IPS-18a (cell line): ENCODE data around the gene SHISAL2A.

Experiments used
- H3K27ac ChIP-seq: one replicate; pipeline ENCODE4 v1.5.1; 2013; ENCODE audit warnings: low read length
- H3K27me3 ChIP-seq: one replicate; pipeline ENCODE4 v1.6.1; 2013; ENCODE audit warnings: mild to moderate bottlenecking, low read length; ENCODE audit not compliant: control insufficient read depth, insufficient read depth
- H3K36me3 ChIP-seq: one replicate; pipeline ENCODE4 v1.6.1; 2013; ENCODE audit warnings: low read depth, low read length; ENCODE audit not compliant: control insufficient read depth
- H3K4me1 ChIP-seq: one replicate; pipeline ENCODE4 v1.6.1; 2013; ENCODE audit warnings: low read depth, low read length; ENCODE audit not compliant: control insufficient read depth
- H3K4me3 ChIP-seq: one replicate; pipeline ENCODE4 v1.5.1; 2013; ENCODE audit warnings: low read length
- H3K9ac ChIP-seq: one replicate; pipeline ENCODE4 v1.6.1; 2013; ENCODE audit warnings: mild to moderate bottlenecking, low read length, moderate library complexity
- H3K9me3 ChIP-seq: one replicate; pipeline ENCODE4 v1.6.1; 2013; ENCODE audit warnings: low read depth, low read length; ENCODE audit not compliant: control insufficient read depth

SHISAL2A gene

DNA sequence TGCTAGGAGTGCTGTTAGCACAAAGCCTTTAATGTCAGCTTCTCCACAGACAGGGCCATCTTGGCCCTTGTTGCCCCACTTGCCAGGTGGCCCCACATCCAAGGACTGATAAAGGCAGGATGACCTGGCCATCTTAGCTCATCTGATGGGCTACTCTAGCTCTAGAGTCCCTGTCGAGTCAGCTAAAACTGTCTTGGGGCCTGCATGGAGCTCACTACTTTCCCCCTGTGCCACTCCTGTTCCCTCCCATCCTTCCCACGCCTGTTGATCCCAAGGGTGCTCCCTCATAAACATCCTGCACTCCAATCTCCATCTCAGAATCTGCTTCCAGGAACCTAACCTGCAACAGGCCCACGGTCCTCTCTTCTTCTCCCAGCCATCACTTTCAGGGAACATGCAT, 31.4 kb upstream of the SHISAL2A start:
- H3K4me1 ChIP-seq: peaks cover 7% of the 10 kb centered on the region
- peaks cover 36% of the 10 kb centered on the region for H3K27me3 ChIP-seq
- no peak overlapping the region for H3K27ac ChIP-seq
- peak overlapping the region; percentile 53 for H3K4me3 ChIP-seq
- H3K9me3 ChIP-seq: no peaks in the 10 kb centered on the region
- no peaks in the 10 kb centered on the region for H3K36me3 ChIP-seq
- H3K9ac ChIP-seq: peak overlapping the region; percentile 34

DNA sequence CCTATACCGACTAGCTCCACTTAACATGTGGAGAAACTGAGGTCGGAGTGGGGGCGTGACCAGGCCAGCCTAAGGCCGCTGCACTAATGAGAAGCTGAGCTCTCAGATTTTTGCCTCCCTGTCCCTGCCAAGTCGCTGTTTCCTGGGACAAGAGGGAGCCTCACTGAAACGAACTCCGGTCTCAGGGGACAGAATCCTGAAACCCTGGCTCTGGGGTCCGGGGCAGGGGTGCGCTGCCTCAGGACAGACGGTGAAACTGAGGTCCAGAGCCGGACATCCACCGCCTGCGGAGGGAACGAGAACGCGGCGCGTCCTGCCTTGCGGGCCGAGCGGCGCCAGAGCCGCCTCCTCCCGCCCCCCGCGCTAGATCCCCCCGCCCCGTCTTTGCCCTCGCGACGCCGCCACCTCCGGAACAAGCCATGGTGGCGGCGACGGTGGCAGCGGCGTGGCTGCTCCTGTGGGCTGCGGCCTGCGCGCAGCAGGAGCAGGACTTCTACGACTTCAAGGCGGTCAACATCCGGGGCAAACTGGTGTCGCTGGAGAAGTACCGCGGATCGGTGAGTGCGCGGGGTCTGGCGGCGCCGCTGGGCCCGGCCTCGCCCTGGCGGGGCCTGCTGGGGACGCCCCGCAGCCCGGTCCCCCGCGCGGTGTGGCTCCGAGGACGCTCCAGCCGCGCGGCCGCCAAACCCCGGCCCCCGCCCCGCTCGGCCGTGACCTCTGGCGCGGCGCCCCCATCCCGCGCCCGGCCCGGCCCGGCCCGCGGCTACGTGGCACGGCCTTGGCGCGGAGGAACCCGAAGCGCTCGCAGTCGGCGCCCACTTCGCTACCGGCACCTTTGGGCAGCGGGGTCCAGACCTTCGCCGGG, 30.7 kb upstream of the SHISAL2A start, which contains the start of gene GPX7:
TSS of gene GPX7 (plus strand) at position 381 of the 865 bp plus-strand sequence. CDS start at position 420, 39 bp downstream.
- Histone ChIP-seq H3K27ac (no peak within 1 kb of the TSS), H3K9me3 (no peaks in the 10 kb centered on the region), H3K4me3 (peak within 1 kb of the TSS; percentile 53), H3K36me3 (peaks cover 3% of the 10 kb centered on the region), H3K4me1 (peaks cover 7% of the 10 kb centered on the region), H3K27me3 (peaks cover 36% of the 10 kb centered on the region), H3K9ac (peak within 1 kb of the TSS; percentile 34)

DNA sequence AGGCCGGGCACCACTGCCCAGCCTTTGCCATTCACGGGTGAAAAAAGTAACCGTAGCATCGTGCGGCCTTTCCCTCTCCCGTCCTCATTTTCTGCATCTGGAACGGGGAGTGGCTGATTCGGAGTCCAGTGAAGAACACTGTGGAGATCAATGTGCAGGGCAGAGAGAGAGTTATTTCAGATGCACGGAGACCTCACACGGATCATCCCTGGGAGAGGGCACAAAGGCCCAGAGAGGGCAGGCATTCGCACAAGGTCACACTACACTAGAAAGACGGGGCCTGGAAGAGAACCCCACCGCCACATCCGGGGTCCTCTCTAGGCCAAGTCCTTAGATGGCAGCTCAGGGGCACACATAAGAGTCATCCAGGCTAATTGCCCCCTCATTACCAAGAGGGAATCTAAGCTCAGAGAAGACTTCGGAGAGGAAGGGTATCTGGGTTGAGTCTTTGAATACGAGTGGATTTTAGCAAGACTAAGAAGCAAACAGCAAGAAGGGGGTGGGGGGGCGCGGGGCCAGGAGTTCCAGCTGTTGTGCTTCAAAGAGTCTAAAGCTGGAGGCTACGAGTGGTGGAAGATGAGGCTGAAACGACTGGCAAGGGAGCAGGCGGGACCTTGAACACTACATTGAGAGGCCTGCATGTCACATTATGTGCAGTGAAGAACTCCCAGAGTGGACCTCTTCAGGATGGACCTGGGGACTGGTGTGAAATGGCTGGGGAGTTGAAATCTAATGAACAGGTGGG, 29.9 kb upstream of the SHISAL2A start:
- peaks cover 7% of the 10 kb centered on the region for H3K4me1 ChIP-seq
- H3K9ac ChIP-seq: no peak overlapping the region
- H3K27me3 ChIP-seq: peaks cover 36% of the 10 kb centered on the region
- no peak overlapping the region for H3K27ac ChIP-seq
- H3K36me3 ChIP-seq: peaks cover 3% of the 10 kb centered on the region
- peak overlapping the region; percentile 44 for H3K4me3 ChIP-seq
- H3K9me3 ChIP-seq: no peaks in the 10 kb centered on the region

DNA sequence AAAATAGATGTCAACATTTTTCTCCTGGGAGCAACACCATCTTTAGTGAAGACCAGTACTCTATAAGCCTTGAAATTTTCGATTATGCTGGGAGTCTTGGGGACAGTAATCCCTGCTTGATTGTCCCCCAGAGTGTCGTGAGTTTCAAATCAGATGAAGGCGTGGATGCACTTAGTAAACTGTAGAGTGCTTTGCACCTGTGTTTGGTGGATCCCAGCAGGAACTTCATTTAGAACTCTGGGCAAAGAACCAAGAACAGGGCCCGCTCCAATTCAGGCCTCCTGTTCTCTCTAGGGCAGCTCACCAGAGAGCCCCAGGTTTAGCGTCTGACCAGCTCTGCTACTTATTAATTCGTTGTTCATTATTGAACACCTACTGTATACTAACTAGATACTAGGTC, 29.3 kb upstream of the SHISAL2A start:
- Histone ChIP-seq H3K9me3 (no peaks in the 10 kb centered on the region), H3K36me3 (peaks cover 3% of the 10 kb centered on the region), H3K9ac (no peak overlapping the region)

DNA sequence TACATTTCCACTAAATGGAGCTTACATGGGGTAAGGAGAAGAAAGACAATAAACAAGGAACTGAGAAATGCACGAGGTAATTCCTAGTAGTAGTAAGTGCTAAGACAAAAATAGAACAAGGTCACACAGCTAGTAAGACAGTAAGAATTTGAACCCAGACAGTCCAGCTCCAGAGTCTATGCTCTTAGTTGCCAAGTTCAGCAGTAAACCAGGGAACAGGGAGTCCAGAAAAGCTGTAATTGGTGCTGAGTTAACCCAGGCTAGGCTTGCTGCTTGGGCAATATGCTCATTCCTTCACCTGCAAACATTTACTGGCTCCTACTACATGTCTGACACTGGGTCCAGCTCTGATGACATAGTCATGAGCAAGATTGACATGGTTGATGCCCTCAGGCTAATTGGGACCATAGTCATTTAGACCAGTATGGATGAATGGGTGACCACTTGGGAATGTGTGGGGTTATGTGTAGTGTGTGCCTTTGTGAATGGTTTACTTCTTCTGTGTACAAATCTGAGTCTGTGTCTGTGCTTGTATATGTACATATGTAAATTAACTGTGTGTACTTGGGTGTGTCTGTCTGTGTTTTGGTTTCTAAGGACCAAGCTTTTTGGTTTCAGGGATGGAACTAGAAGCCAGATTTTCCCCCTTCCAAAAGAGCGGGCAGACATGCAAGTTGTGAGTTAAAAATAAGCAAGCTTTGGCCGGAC, 28.8 kb upstream of the SHISAL2A start:
- no peak overlapping the region for H3K27ac ChIP-seq
- H3K9me3 ChIP-seq: no peaks in the 10 kb centered on the region
- H3K9ac ChIP-seq: no peak overlapping the region
- peaks cover 36% of the 10 kb centered on the region for H3K27me3 ChIP-seq
- peaks cover 3% of the 10 kb centered on the region for H3K36me3 ChIP-seq
- peaks cover 7% of the 10 kb centered on the region for H3K4me1 ChIP-seq
- no peak overlapping the region for H3K4me3 ChIP-seq

More for the DNA sequence above, 29.3 kb upstream of the SHISAL2A start:
- Histone ChIP-seq H3K27me3 (peaks cover 36% of the 10 kb centered on the region), H3K4me1 (peaks cover 7% of the 10 kb centered on the region), H3K4me3 (no peak overlapping the region), H3K27ac (no peak overlapping the region)

DNA sequence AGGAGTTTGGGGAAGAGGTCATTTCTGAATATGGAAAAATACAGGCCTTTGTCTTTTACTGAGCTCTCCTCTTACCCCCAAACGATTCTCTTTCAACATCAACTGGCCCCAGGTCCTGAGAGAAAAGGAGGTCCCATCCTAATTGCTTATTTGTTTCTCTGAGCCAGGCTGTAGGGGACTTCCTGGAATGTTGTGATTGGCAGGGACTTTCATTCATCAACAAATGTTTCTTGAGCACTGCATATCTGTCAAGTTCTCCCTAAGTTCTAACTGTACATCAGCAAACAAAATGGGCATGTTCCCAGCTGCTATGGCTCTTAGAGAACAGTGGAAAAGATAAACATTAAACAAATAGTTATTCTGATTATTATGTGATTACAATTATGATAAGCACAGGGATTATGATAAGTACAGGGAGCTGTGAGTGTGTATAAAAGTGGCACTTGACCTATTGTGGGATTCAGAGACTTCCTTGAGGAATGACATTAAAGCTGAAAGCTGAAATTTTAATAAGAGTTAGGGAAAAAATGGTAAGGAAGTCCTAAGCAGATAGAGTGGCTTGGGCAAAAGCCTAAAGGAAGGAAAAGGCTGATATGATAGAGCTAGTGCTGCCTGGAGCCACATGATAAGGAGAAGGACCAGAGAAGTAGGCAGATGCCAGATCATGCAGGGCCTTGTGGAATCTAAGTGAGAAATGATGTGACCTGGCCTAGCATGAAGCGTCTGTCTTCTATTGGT, 19.2 kb upstream of the SHISAL2A start:
- no peaks in the 10 kb centered on the region for H3K9me3 ChIP-seq
- H3K36me3 ChIP-seq: no peaks in the 10 kb centered on the region
- H3K9ac ChIP-seq: no peak overlapping the region
- no peak overlapping the region for H3K27ac ChIP-seq
- H3K27me3 ChIP-seq: no peaks in the 10 kb centered on the region
- peaks cover 6% of the 10 kb centered on the region for H3K4me1 ChIP-seq
- H3K4me3 ChIP-seq: no peak overlapping the region

DNA sequence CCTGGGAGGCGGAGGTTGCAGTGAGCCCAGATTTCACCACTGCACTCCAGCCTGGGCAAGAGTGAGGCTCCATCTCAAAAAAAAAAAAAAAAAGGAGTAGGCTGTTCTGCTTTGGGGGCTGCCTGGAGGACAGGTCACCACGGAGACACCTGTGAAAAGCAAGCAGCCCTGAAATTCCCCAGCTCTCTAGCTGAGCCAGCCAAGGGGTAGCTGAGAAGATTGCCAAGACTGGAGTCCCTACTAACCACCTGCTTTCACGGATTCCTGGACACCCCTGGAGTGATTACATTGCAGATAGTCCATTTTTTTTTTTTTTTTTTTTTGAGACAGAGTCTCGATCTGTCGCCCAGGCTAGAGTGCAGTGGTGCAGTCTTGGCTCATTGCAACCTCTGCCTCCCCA, 18.3 kb upstream of the SHISAL2A start:
- H3K4me1 ChIP-seq: peaks cover 6% of the 10 kb centered on the region
- H3K27ac ChIP-seq: no peak overlapping the region
- H3K4me3 ChIP-seq: no peak overlapping the region
- no peaks in the 10 kb centered on the region for H3K27me3 ChIP-seq
- no peaks in the 10 kb centered on the region for H3K9me3 ChIP-seq
- no peak overlapping the region for H3K9ac ChIP-seq
- no peaks in the 10 kb centered on the region for H3K36me3 ChIP-seq

DNA sequence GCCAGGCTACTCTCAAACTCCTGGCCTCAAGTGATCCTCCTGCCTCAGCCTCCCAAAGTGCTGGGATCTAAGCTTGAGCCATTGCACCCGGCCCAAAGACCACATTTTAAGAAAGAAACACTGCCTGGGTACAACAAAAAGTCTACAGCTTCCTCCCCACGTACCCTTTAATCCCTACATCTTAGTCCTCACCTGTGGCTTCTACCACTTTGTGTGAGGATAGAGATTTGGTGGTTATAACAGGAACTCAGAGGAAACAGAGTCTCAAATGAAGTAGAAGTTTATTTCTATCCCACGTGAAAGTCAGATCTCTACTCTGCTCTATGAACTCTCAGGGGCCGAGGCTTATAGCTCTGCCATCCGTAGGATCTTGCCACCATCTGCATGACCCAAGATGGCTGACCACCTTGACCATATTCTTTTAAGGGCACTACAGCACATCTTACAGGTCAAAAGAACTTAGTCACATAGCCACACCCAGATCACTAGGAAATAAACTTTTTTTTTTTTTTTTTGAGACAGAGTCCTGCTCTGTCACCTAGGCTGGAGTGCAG, 17.4 kb upstream of the SHISAL2A start:
- Histone ChIP-seq H3K4me1 (peaks cover 6% of the 10 kb centered on the region), H3K27me3 (no peaks in the 10 kb centered on the region), H3K9ac (no peak overlapping the region), H3K27ac (no peak overlapping the region), H3K4me3 (no peak overlapping the region), H3K9me3 (no peaks in the 10 kb centered on the region), H3K36me3 (no peaks in the 10 kb centered on the region)

DNA sequence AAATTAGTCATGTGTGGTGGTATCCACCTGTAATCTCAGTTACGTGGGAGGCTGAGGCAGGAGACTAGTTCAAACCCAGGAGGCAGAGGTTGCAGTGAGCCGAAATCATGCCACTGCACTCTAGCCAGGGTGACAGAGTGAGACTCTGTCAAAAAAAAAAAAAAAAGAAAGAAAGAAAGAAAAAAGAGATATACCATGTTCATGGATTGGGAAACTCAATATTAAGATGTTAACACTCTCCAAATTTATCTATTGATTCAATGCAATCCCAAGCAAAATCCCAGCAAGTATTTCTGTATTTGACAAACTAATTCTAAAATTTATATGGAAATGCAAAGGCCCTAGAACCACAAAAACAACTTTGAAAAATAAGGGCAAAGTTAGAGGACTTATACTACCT, 11.0 kb upstream of the SHISAL2A start:
- Histone ChIP-seq H3K9ac (no peak overlapping the region), H3K4me1 (no peaks in the 10 kb centered on the region), H3K27me3 (no peaks in the 10 kb centered on the region), H3K9me3 (peaks cover 4% of the 10 kb centered on the region), H3K27ac (no peak overlapping the region), H3K4me3 (no peak overlapping the region), H3K36me3 (no peaks in the 10 kb centered on the region)

DNA sequence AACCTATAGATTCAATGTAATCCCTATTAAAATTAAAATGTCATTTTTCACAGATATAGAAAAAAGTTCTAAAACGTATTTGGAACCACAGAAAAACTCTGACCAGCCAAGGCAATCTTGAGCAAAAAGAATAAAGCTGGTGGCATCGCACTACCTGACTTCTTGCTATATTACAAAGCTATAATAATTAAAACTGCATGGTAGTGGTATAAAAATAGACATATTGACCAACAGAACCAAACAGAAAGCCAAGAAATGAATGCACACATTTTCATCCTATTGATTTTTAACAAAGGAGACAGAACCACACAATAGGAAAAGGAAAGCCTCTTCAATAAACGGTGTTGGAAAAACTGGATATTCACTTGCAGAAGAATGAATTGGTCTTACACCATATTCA, 9.2 kb upstream of the SHISAL2A start:
- Histone ChIP-seq H3K27ac (no peak overlapping the region), H3K4me1 (no peaks in the 10 kb centered on the region), H3K27me3 (no peaks in the 10 kb centered on the region), H3K9me3 (peaks cover 4% of the 10 kb centered on the region), H3K4me3 (no peak overlapping the region), H3K36me3 (no peaks in the 10 kb centered on the region), H3K9ac (no peak overlapping the region)
